ENCODE measurements around the gene CRISP3.

Gene CRISP3

GRCh38 chr6:49744259-49744658, at the start of gene CRISP3:
CRISP3 (minus strand) TSS chr6:49744388; CDS start chr6:49744367, 21 bp downstream.
- no peak within 1 kb of the TSS for H3K9ac ChIP-seq (ENCODE audit: low read depth, low read length)
- H3K9me3 ChIP-seq (ENCODE audit: insufficient read depth, low read depth, low read length): no peaks in the 10 kb centered on the region

GRCh38 chr6:49790341-49790740, 46.2 kb upstream of the CRISP3 start:
- Histone ChIP-seq H3K4me1 (ENCODE audit: insufficient read depth, low read length) (no peaks in the 10 kb centered on the region), H3K4me3 (ENCODE audit: low read length) (no peak overlapping the region), H3K27me3 (ENCODE audit: insufficient read depth, low read length) (no peaks in the 10 kb centered on the region), H3K27ac (ENCODE audit: low read length) (no peak overlapping the region), H3K36me3 (ENCODE audit: insufficient read depth, low read depth, low read length) (no peaks in the 10 kb centered on the region), H3K9ac (ENCODE audit: low read depth, low read length) (no peak overlapping the region), H3K9me3 (ENCODE audit: insufficient read depth, low read depth, low read length) (no peaks in the 10 kb centered on the region)

More at GRCh38 chr6:49744259-49744658, at the start of gene CRISP3:
- Histone ChIP-seq H3K4me1 (ENCODE audit: insufficient read depth, low read length) (no peaks in the 10 kb centered on the region), H3K36me3 (ENCODE audit: insufficient read depth, low read depth, low read length) (no peaks in the 10 kb centered on the region), H3K4me3 (ENCODE audit: low read length) (no peak within 1 kb of the TSS), H3K27ac (ENCODE audit: low read length) (no peak within 1 kb of the TSS), H3K27me3 (ENCODE audit: insufficient read depth, low read length) (no peaks in the 10 kb centered on the region)

GRCh38 chr6:49787176-49787575, 43.0 kb upstream of the CRISP3 start, which contains the start of gene PGK2:
PGK2 (minus strand) TSS chr6:49787285; CDS start chr6:49787187, 98 bp downstream.
- Histone ChIP-seq H3K9me3 (ENCODE audit: insufficient read depth, low read depth, low read length) (no peaks in the 10 kb centered on the region), H3K27ac (ENCODE audit: low read length) (no peak within 1 kb of the TSS), H3K4me1 (ENCODE audit: insufficient read depth, low read length) (no peaks in the 10 kb centered on the region), H3K27me3 (ENCODE audit: insufficient read depth, low read length) (no peaks in the 10 kb centered on the region), H3K4me3 (ENCODE audit: low read length) (no peak within 1 kb of the TSS), H3K9ac (ENCODE audit: low read depth, low read length) (no peak within 1 kb of the TSS), H3K36me3 (ENCODE audit: insufficient read depth, low read depth, low read length) (no peaks in the 10 kb centered on the region)

- Histone ChIP-seq H3K4me3 (ENCODE audit: low read length) (no peak overlapping the region), H3K27me3 (ENCODE audit: insufficient read depth, low read length) (no peaks in the 10 kb centered on the region), H3K9me3 (ENCODE audit: insufficient read depth, low read depth, low read length) (no peaks in the 10 kb centered on the region), H3K9ac (ENCODE audit: low read depth, low read length) (no peak overlapping the region), H3K4me1 (ENCODE audit: insufficient read depth, low read length) (no peaks in the 10 kb centered on the region), H3K27ac (ENCODE audit: low read length) (no peak overlapping the region), H3K36me3 (ENCODE audit: insufficient read depth, low read depth, low read length) (no peaks in the 10 kb centered on the region)
Measured at GRCh38 chr6:49784272-49784671, 40.1 kb upstream of the CRISP3 start.

- Histone ChIP-seq H3K36me3 (ENCODE audit: insufficient read depth, low read depth, low read length) (no peaks in the 10 kb centered on the region), H3K27ac (ENCODE audit: low read length) (no peak overlapping the region), H3K4me3 (ENCODE audit: low read length) (no peak overlapping the region)
Measured at GRCh38 chr6:49782725-49783124, 38.5 kb upstream of the CRISP3 start.

GRCh38 chr6:49782293-49782692, 38.1 kb upstream of the CRISP3 start:
- no peaks in the 10 kb centered on the region for H3K4me1 ChIP-seq (ENCODE audit: insufficient read depth, low read length)
- no peaks in the 10 kb centered on the region for H3K27me3 ChIP-seq (ENCODE audit: insufficient read depth, low read length)
- no peaks in the 10 kb centered on the region for H3K9me3 ChIP-seq (ENCODE audit: insufficient read depth, low read depth, low read length)
- no peak overlapping the region for H3K27ac ChIP-seq (ENCODE audit: low read length)
- no peaks in the 10 kb centered on the region for H3K36me3 ChIP-seq (ENCODE audit: insufficient read depth, low read depth, low read length)
- H3K4me3 ChIP-seq (ENCODE audit: low read length): no peak overlapping the region
- no peak overlapping the region for H3K9ac ChIP-seq (ENCODE audit: low read depth, low read length)

More at GRCh38 chr6:49782725-49783124, 38.5 kb upstream of the CRISP3 start:
- no peaks in the 10 kb centered on the region for H3K9me3 ChIP-seq (ENCODE audit: insufficient read depth, low read depth, low read length)
- H3K27me3 ChIP-seq (ENCODE audit: insufficient read depth, low read length): no peaks in the 10 kb centered on the region
- H3K9ac ChIP-seq (ENCODE audit: low read depth, low read length): no peak overlapping the region
- no peaks in the 10 kb centered on the region for H3K4me1 ChIP-seq (ENCODE audit: insufficient read depth, low read length)

GRCh38 chr6:49776444-49776843, 32.3 kb upstream of the CRISP3 start:
- H3K4me1 ChIP-seq (ENCODE audit: insufficient read depth, low read length): no peaks in the 10 kb centered on the region
- no peaks in the 10 kb centered on the region for H3K9me3 ChIP-seq (ENCODE audit: insufficient read depth, low read depth, low read length)
- H3K9ac ChIP-seq (ENCODE audit: low read depth, low read length): no peak overlapping the region
- H3K4me3 ChIP-seq (ENCODE audit: low read length): no peak overlapping the region
- H3K36me3 ChIP-seq (ENCODE audit: insufficient read depth, low read depth, low read length): no peaks in the 10 kb centered on the region
- no peak overlapping the region for H3K27ac ChIP-seq (ENCODE audit: low read length)
- H3K27me3 ChIP-seq (ENCODE audit: insufficient read depth, low read length): no peaks in the 10 kb centered on the region

- Histone ChIP-seq H3K27me3 (ENCODE audit: insufficient read depth, low read length) (no peaks in the 10 kb centered on the region), H3K9ac (ENCODE audit: low read depth, low read length) (no peak overlapping the region), H3K4me3 (ENCODE audit: low read length) (no peak overlapping the region), H3K36me3 (ENCODE audit: insufficient read depth, low read depth, low read length) (no peaks in the 10 kb centered on the region), H3K4me1 (ENCODE audit: insufficient read depth, low read length) (no peaks in the 10 kb centered on the region), H3K9me3 (ENCODE audit: insufficient read depth, low read depth, low read length) (no peaks in the 10 kb centered on the region), H3K27ac (ENCODE audit: low read length) (no peak overlapping the region)
Measured at GRCh38 chr6:49775043-49775442, 30.9 kb upstream of the CRISP3 start.

- Histone ChIP-seq H3K36me3 (ENCODE audit: insufficient read depth, low read depth, low read length) (no peaks in the 10 kb centered on the region), H3K9ac (ENCODE audit: low read depth, low read length) (no peak overlapping the region), H3K9me3 (ENCODE audit: insufficient read depth, low read depth, low read length) (no peaks in the 10 kb centered on the region), H3K4me1 (ENCODE audit: insufficient read depth, low read length) (no peaks in the 10 kb centered on the region), H3K27me3 (ENCODE audit: insufficient read depth, low read length) (no peaks in the 10 kb centered on the region), H3K4me3 (ENCODE audit: low read length) (no peak overlapping the region), H3K27ac (ENCODE audit: low read length) (no peak overlapping the region)
Measured at GRCh38 chr6:49772285-49772684, 28.1 kb upstream of the CRISP3 start.

- H3K9me3 ChIP-seq (ENCODE audit: insufficient read depth, low read depth, low read length): no peaks in the 10 kb centered on the region
- H3K4me1 ChIP-seq (ENCODE audit: insufficient read depth, low read length): no peaks in the 10 kb centered on the region
- H3K27me3 ChIP-seq (ENCODE audit: insufficient read depth, low read length): no peaks in the 10 kb centered on the region
- H3K4me3 ChIP-seq (ENCODE audit: low read length): no peak overlapping the region
- H3K36me3 ChIP-seq (ENCODE audit: insufficient read depth, low read depth, low read length): no peaks in the 10 kb centered on the region
- no peak overlapping the region for H3K27ac ChIP-seq (ENCODE audit: low read length)
- no peak overlapping the region for H3K9ac ChIP-seq (ENCODE audit: low read depth, low read length)
Measured at GRCh38 chr6:49766762-49767161, 22.6 kb upstream of the CRISP3 start.

GRCh38 chr6:49764571-49765236, 20.5 kb upstream of the CRISP3 start:
- no peaks in the 10 kb centered on the region for H3K36me3 ChIP-seq (ENCODE audit: insufficient read depth, low read depth, low read length)
- no peak overlapping the region for H3K9ac ChIP-seq (ENCODE audit: low read depth, low read length)
- no peak overlapping the region for H3K4me3 ChIP-seq (ENCODE audit: low read length)
- H3K27me3 ChIP-seq (ENCODE audit: insufficient read depth, low read length): no peaks in the 10 kb centered on the region
- H3K4me1 ChIP-seq (ENCODE audit: insufficient read depth, low read length): no peaks in the 10 kb centered on the region
- no peak overlapping the region for H3K27ac ChIP-seq (ENCODE audit: low read length)
- H3K9me3 ChIP-seq (ENCODE audit: insufficient read depth, low read depth, low read length): no peaks in the 10 kb centered on the region

- H3K4me3 ChIP-seq (ENCODE audit: low read length): no peak overlapping the region
- H3K4me1 ChIP-seq (ENCODE audit: insufficient read depth, low read length): no peaks in the 10 kb centered on the region
- no peak overlapping the region for H3K9ac ChIP-seq (ENCODE audit: low read depth, low read length)
- no peaks in the 10 kb centered on the region for H3K36me3 ChIP-seq (ENCODE audit: insufficient read depth, low read depth, low read length)
- no peaks in the 10 kb centered on the region for H3K9me3 ChIP-seq (ENCODE audit: insufficient read depth, low read depth, low read length)
- no peaks in the 10 kb centered on the region for H3K27me3 ChIP-seq (ENCODE audit: insufficient read depth, low read length)
- no peak overlapping the region for H3K27ac ChIP-seq (ENCODE audit: low read length)
Measured at GRCh38 chr6:49743429-49743828, 759 bp downstream of the CRISP3 start.
